ACC112 (cell line): ENCODE measurements around the gene TEAD1.

Source experiments
- H2AFZ ChIP-seq: fragments of 200-600 bp; sonication (generic); one replicate; pipeline ENCODE4 v1.6.0; 2017; ENCODE audit warnings: antibody characterized with exemption, low read length; ENCODE audit not compliant: unreplicated experiment
- H3K27ac ChIP-seq: fragments of 200-600 bp; sonication (generic); 2 replicates; pipeline ENCODE4 v1.5.1; 2014; ENCODE audit warnings: low read depth, mild to moderate bottlenecking, antibody characterized with exemption, low read length, moderate library complexity
- H3K27me3 ChIP-seq: fragments of 200-600 bp; sonication (generic); 2 replicates; pipeline ENCODE4 v1.6.1; 2014; ENCODE audit warnings: mild to moderate bottlenecking, antibody characterized with exemption, low read length, moderate library complexity, mixed read lengths; ENCODE audit not compliant: insufficient read depth
- H3K36me3 ChIP-seq: fragments of 200-600 bp; sonication (generic); 2 replicates; pipeline ENCODE4 v1.6.1; 2016; ENCODE audit warnings: mild to moderate bottlenecking, antibody characterized with exemption, low read length, moderate library complexity, mixed read lengths; ENCODE audit not compliant: insufficient read depth
- H3K4me1 ChIP-seq: fragments of 200-600 bp; sonication (generic); one replicate; pipeline ENCODE4 v1.6.1; 2016; ENCODE audit warnings: low read length, mixed read lengths; ENCODE audit not compliant: insufficient read depth, unreplicated experiment, control insufficient read depth
- H3K4me3 ChIP-seq: fragments of 200-600 bp; sonication (generic); 2 replicates; pipeline ENCODE4 v1.5.1; 2014; ENCODE audit warnings: mild to moderate bottlenecking, low read depth, low read length
- H3K79me2 ChIP-seq: fragments of 200-600 bp; sonication (generic); one replicate; pipeline ENCODE4 v1.6.0; 2016; ENCODE audit warnings: low read length; ENCODE audit not compliant: control insufficient read depth, unreplicated experiment, insufficient read depth

The TEAD1 gene

DNA sequence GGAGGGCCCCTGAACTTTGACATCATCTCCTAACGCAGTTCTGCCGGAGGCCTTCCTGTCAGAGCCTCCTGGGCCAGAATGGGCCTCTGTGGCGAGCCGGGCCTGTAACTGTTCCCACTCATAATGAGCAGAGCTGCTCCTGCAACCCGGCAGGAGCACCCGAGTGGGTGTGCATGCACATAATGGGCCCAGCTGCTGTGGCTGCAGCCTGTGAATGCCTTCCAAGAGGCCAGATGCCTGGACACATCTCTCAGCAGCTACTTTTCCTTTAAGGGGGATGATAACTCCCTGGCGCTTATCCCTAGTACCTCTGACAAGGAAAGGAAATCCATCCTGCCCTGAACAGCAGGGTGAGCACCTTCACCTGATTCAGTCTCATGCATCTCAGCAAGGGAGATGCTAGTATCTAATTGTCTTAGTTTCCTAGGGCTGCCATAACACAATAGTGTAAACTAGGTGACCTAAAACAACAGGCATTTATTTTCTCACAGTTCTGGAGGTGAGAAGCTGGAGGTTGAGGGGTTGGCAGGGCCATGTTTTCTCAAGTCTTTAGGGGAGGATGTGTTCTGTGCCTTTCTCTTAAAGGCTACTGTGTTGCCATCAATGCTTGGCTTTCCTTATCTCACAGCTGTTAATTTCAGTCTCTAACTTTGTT is 120.5 kb downstream of the TEAD1 start:
- Histone ChIP-seq H3K4me1 (peaks cover 46% of the 10 kb centered on the region), H3K79me2 (peaks cover 77% of the 10 kb centered on the region), H2AFZ (no peak overlapping the region), H3K27ac (no peak overlapping the region), H3K27me3 (no peaks in the 10 kb centered on the region), H3K36me3 (peaks cover 13% of the 10 kb centered on the region), H3K4me3 (no peak overlapping the region)

DNA sequence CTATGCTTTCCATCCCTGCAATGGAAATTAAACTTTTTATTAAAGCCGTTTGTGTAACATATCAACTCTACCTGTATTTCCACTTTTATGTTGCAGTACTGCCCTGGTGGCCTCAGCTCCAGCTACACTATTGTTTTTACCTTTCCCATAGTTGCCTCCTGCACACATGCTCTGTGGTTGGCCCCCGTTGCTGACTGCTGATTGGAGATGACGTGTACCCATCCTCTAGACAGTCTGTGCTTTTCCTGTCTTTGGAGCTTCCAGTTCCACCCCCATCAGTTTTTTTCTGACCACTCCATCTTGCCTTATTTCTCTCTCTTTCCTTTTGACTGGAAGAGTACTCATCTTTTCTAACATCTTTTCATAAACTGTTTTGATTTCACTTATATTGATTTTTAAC is 123.8 kb downstream of the TEAD1 start:
- Histone ChIP-seq H3K36me3 (peaks cover 13% of the 10 kb centered on the region), H3K4me1 (peaks cover 50% of the 10 kb centered on the region), H3K4me3 (no peak overlapping the region), H3K79me2 (peaks cover 84% of the 10 kb centered on the region), H2AFZ (no peak overlapping the region), H3K27me3 (no peaks in the 10 kb centered on the region), H3K27ac (no peak overlapping the region)

DNA sequence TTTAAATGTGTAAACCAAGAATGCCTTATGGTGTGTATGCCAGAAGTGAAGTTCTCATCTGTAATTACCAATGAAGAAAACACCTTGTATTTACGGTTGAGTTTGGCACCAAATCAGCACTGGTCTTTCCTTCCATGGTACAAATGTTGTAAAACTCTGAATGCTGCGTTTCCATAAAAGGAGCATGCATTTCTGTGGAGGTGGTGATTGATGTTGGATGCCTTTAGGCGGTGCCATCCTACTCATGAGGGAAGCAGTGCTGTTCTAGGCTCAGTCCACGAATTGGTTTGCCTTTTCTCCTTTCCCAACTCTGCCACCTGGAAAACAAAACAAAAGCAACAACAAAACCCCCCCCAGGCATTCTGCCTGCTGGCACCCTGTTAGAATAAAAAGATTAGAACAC is 124.4 kb downstream of the TEAD1 start:
- H3K4me1 ChIP-seq: peaks cover 52% of the 10 kb centered on the region
- H3K4me3 ChIP-seq: no peak overlapping the region
- no peaks in the 10 kb centered on the region for H3K27me3 ChIP-seq
- 0 out of 2 replicates have a peak overlapping the region, but pooled peaks have one; percentile 62 for H3K27ac ChIP-seq
- peaks cover 88% of the 10 kb centered on the region for H3K79me2 ChIP-seq
- H3K36me3 ChIP-seq: peaks cover 13% of the 10 kb centered on the region
- H2AFZ ChIP-seq: no peak overlapping the region

DNA sequence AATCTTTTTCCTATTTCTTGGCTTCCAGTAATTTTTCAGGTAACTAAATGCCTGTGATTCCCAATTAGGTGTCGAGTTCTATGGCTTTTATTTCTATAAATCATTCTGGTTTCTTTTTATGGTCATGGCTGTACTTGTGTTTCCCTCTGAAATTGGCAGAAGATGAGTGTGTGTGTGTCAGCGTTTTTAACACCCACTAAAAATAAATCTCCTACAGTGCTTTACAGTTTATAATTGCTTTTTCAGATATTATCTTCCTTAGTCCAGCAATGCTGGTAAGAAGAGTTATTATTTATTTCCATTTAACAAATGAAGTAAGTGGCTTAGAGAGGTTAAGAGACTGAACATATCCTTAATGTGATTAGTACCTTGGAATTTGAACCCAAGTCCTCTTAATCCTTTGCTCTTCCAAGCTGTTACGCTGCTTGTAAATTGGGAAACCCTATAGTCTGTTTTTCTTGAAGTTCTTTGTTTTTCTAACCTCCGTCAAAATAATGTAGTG is 125.2 kb downstream of the TEAD1 start:
- Histone ChIP-seq H3K4me3 (0 out of 2 replicates have a peak overlapping the region, but pooled peaks have one; percentile 2), H3K27me3 (no peaks in the 10 kb centered on the region), H3K27ac (peak overlapping the region; percentile 62), H3K79me2 (peaks cover 88% of the 10 kb centered on the region), H3K4me1 (peaks cover 49% of the 10 kb centered on the region), H3K36me3 (peaks cover 13% of the 10 kb centered on the region), H2AFZ (no peak overlapping the region)

DNA sequence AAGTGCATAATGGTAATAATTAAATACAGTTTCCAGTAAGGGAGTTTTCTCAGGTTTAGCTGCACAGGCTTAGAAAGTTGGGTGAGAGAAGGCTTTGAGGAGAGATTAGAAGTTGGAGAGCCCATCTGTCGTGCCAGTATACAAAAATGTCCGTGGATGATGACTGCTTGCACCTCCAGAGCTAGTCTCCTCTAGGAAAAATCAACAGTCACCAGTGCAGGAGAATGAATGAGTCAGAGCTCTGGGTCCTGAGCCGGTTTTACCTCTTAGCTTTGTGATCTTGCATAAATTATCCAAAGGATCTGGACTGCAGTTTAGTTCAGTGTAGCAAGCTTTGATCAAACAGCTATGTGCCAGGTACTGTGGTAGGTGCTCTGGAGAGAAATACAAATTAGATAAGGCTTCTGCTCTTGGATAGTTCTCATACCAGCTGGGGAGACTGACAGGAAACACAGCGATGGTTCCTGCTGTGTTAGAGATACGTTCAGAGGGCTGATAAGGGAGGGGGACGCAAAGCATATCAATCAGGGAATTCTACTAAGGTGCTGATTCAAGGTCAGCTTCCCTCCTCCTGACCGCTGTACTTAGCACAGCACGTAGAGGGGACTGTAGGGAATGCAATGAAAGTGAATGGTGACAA is 125.9 kb downstream of the TEAD1 start:
- peaks cover 49% of the 10 kb centered on the region for H3K4me1 ChIP-seq
- H2AFZ ChIP-seq: no peak overlapping the region
- no peaks in the 10 kb centered on the region for H3K27me3 ChIP-seq
- H3K4me3 ChIP-seq: 0 out of 2 replicates have a peak overlapping the region, but pooled peaks have one; percentile 2
- peak overlapping the region; percentile 62 for H3K27ac ChIP-seq
- H3K36me3 ChIP-seq: peaks cover 8% of the 10 kb centered on the region
- H3K79me2 ChIP-seq: peaks cover 88% of the 10 kb centered on the region

- H3K4me1 ChIP-seq: peaks cover 51% of the 10 kb centered on the region
- no peaks in the 10 kb centered on the region for H3K27me3 ChIP-seq
- peaks cover 88% of the 10 kb centered on the region for H3K79me2 ChIP-seq
- no peak overlapping the region for H3K27ac ChIP-seq
- no peak overlapping the region for H2AFZ ChIP-seq
- H3K4me3 ChIP-seq: no peak overlapping the region
- peaks cover under 1% of the 10 kb centered on the region; the same call in 1 of the 2 replicates for H3K36me3 ChIP-seq
Observed at GRCh38 chr11:12800871-12801270, 126.7 kb downstream of the TEAD1 start.

DNA sequence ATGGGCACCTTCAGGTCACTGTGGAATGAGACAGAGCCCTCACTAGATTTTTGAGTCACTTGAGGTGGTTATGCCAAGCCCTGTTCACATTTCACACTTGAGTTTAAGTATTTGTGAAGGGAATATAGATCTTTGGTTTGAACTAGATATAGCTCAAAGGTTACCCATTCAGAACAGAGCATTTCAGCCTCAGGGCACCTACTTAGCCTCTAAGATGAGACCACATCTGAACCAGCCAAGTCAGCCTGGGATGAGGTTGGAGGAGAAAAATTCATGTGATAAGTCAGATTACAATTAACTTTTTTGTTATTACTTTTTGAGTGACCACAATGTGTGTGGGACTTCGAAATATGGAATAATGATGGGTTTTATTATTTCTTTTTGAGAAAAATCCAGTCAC is 127.8 kb downstream of the TEAD1 start:
- peak overlapping the region; percentile 79 for H3K27ac ChIP-seq

GRCh38 chr11:12802418-12803085 is 128.3 kb downstream of the TEAD1 start:
- Histone ChIP-seq H3K27me3 (no peaks in the 10 kb centered on the region), H2AFZ (no peak overlapping the region), H3K36me3 (no peaks in the 10 kb centered on the region), H3K4me3 (no peak overlapping the region; the same call in 1 of the 2 replicates), H3K4me1 (peaks cover 60% of the 10 kb centered on the region), H3K27ac (peak overlapping the region; percentile 79), H3K79me2 (peaks cover 94% of the 10 kb centered on the region)

More for the DNA sequence above, 127.8 kb downstream of the TEAD1 start:
- H3K4me1 ChIP-seq: peaks cover 59% of the 10 kb centered on the region
- H3K79me2 ChIP-seq: peaks cover 93% of the 10 kb centered on the region
- no peak overlapping the region for H3K4me3 ChIP-seq
- no peak overlapping the region for H2AFZ ChIP-seq
- no peaks in the 10 kb centered on the region for H3K27me3 ChIP-seq
- H3K36me3 ChIP-seq: no peaks in the 10 kb centered on the region

DNA sequence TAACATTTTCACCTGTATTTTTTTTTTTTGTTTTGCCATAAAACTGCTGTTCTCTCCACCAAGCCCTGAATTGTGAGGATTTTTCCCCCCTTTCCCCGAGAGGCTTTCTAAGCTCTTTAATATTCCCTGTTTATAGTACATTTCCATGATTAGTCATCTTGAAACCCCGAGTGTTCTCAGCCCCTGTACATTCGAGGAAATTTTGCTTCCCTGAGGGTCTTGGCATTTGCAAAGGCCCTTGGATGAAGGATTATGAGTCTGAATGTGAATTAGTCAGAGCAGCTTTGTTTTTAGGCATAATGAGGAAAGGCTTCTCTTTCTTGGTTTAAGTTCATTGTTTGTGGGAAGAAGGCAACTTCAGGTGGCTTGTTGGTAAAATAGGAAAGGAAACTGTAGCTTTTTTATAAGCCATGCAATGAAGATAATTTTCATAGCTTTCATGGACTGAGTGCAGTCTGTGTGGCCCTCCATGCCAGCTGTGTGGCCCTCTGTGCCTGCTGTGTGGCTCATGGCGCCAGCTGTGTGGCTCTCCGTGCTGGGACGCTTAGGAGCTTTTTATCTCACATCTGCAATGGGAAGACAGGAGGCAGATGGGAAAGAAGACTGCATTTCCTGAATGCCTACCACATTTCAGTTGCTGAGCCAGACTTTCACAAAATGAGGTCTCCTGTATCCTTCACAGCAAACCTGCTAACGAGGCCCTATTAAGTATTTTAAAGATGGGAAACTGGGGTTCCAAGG is 129.0 kb downstream of the TEAD1 start:
- H3K4me3 ChIP-seq: no peak overlapping the region

DNA sequence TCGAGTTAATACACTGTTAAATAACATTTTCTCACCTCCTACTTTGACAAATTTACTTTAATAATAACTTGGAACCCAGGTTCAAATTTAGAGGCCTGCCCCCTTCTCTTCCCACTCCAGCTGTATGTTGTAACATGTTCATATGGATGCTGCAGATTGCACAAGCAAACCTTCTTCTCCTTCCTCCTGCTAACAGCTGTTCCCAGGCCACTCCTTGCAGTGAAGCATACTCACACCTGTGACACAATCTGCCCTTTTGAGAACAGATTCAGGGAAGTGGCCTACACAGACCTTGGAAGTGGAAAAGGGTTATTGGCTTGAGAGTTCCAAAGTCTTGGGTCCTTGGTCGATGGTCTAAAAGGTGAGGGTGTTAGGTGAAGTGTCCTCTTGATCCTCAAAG is 131.9 kb downstream of the TEAD1 start:
- H3K4me1 ChIP-seq: peaks cover 67% of the 10 kb centered on the region
- peaks cover 91% of the 10 kb centered on the region for H3K79me2 ChIP-seq

More for the DNA sequence above, 129.0 kb downstream of the TEAD1 start:
- peaks cover 66% of the 10 kb centered on the region for H3K4me1 ChIP-seq
- peaks cover 93% of the 10 kb centered on the region for H3K79me2 ChIP-seq
- peak overlapping the region; percentile 79 for H3K27ac ChIP-seq
- no peaks in the 10 kb centered on the region for H3K27me3 ChIP-seq
- H2AFZ ChIP-seq: no peak overlapping the region
- no peaks in the 10 kb centered on the region for H3K36me3 ChIP-seq

More for the DNA sequence above, 131.9 kb downstream of the TEAD1 start:
- Histone ChIP-seq H2AFZ (no peak overlapping the region), H3K36me3 (no peaks in the 10 kb centered on the region), H3K27me3 (no peaks in the 10 kb centered on the region), H3K27ac (no peak overlapping the region), H3K4me3 (no peak overlapping the region)
